ENCODE data around the gene RBM15.

The RBM15 gene, protein sequence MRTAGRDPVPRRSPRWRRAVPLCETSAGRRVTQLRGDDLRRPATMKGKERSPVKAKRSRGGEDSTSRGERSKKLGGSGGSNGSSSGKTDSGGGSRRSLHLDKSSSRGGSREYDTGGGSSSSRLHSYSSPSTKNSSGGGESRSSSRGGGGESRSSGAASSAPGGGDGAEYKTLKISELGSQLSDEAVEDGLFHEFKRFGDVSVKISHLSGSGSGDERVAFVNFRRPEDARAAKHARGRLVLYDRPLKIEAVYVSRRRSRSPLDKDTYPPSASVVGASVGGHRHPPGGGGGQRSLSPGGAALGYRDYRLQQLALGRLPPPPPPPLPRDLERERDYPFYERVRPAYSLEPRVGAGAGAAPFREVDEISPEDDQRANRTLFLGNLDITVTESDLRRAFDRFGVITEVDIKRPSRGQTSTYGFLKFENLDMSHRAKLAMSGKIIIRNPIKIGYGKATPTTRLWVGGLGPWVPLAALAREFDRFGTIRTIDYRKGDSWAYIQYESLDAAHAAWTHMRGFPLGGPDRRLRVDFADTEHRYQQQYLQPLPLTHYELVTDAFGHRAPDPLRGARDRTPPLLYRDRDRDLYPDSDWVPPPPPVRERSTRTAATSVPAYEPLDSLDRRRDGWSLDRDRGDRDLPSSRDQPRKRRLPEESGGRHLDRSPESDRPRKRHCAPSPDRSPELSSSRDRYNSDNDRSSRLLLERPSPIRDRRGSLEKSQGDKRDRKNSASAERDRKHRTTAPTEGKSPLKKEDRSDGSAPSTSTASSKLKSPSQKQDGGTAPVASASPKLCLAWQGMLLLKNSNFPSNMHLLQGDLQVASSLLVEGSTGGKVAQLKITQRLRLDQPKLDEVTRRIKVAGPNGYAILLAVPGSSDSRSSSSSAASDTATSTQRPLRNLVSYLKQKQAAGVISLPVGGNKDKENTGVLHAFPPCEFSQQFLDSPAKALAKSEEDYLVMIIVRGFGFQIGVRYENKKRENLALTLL

DNA sequence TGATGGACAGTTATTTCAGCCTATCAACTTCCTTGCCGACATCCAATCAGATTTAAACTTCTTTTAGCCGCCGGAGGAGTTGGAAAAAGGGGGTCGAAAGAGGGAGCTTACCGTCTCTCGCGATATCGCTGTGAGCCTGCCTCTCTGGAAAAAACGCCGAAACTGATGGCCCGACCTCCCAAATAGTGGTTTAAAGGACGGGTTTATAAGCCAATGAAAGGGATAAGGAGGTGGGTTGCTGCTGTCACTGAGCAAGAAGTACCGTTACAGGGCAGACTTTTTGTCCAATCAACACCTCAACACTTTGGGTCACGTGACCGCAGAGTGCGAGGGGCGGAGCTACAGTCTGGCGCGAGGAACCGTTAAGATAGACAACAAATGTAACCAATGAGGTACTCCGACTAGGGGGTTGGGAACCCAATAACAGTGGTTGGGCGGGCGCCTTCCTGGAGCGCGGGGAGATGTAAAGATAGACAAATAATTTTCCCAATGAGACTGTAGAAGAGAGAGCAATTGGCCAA lies at the start of gene RBM15:
Gene RBM15 (plus strand): TSS at position 492 of the 521 bp plus-strand sequence. CDS start 29 bp downstream, at position 521.
- peak; percentile 100 for DNase-seq

DNA sequence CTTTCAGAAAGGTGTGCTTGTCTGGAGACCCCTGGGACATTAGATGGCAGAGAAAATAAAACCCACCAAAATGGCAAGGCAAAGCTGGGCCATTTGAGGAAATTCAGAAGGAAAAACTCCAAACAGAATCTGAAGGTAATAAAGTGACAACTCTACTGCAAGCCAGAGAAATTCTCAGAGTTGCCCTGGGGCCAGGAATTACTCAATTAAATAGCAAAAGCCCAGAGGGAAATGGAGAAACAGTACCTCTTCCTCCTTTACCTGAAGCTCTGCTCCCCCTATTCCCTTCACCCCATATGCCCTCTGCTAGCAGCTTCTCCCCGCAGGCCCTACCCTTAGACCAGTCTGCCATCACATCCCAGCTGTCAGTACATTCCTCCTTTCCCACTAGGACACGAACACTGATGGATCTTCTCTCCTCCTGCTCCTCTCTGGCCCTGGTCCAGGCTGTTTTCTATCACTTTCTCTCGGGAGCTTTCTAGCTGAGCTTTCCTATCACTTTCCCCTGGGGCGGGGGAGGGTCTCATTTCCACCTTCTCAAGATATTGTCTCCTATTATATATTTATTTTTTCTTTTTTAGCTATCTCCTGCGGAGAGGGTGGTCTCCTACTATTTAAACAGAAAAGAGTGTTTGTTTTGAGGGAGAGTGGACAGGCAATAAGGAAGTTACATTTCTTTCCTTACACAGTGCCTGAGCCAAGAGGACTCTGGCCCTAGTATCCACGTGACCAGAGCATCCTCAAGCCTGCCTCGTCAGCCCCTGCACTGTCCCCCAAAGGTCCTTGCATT lies 47.7 kb upstream of the RBM15 start:
- DNase-seq = no peak

DNA sequence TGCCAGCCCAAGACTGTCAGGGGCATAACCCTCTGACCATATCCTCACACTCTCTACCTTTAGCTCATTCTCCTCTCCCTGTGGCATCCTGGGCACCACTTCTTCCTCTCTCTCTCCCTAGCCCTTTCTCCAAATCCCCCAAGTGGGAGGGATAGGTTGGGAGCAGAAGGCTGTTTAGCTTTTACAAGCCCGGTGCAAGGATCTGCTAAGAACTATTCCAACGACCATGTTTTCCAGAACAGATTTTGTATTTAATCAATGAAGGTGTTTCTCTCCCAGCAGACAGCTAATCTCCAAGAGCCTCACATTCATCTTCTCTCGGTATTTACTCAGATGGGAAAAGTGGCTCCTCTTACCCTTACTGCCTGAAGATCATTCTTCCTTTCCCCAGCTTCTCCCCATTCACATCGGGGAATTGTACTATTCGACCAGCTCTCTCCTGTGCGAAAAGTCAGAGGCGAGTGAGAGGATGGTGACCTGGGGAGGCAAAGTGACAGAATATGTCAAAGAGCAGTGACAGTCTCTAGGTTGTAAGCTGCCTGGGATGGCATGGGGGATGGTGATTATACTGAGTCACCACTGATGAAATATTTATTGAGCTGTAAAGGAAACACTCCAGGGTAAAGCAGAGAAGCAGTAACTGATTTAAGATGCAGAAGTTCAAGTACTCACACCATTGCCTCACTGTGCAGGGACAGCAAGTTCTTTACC lies 47.0 kb upstream of the RBM15 start:
- no peak for DNase-seq

DNA sequence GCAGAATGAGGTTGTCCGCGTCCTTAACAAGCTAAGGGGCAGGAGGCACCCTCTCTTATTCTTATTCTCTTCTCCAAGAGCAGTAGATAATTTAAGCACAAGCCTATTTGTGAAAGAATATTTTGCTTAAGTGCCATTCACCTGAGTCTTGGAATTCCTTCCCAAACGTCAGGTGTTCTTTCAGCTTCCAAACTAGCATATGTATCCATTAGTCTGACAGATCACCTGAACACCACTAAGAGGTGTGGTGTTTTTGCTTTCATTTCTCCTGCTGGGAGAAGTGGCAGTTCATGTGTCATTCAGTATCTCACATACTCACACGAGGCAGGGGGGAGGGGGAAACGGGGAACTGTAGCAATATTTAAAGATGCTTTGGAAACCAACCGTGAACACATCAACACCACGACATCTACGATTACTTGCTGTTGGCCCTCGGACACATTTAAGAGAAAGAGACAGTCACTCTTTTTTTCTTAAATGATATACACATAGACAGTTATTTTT lies 45.5 kb upstream of the RBM15 start:
- no peak for DNase-seq

DNA sequence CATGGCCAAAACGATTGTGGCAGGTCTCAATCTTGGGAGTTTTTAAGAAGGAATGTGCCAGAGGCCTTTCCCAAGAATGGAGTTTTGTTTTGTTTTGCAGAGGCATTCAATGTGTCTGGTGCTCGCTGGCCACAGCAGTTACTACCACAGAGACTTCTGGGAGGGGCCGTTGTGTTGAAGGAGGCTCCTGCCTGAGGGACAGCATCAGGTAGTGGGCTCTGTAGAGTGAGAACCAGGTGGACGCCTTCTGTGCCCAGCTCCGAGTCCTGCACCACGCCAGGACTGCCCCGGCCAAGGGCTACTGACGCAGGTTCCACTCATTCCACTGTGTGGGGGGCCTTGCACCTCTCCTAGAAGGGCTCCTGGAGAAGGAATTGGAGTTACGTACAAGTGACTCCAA lies 44.9 kb upstream of the RBM15 start:
- no peak for DNase-seq

DNA sequence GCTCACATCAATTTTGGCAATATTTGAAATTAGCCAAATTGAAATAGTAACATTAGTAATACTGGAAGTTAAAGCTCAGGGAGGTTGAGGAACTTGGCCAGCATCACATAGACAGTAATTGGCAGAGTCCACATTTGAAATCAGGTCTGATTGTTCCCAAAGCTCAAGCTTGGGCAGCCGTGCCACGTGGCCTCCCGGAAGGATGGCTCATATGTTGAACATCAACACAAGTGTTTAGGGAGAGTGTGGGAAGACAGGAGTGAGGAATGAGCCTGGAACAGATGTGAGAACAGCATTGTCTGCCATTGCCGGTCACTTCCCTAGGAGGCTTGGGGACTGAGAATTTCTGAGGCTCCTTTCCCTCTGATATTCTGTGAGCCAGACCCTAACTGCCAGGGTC lies 40.2 kb upstream of the RBM15 start:
- DNase-seq = no peak

DNA sequence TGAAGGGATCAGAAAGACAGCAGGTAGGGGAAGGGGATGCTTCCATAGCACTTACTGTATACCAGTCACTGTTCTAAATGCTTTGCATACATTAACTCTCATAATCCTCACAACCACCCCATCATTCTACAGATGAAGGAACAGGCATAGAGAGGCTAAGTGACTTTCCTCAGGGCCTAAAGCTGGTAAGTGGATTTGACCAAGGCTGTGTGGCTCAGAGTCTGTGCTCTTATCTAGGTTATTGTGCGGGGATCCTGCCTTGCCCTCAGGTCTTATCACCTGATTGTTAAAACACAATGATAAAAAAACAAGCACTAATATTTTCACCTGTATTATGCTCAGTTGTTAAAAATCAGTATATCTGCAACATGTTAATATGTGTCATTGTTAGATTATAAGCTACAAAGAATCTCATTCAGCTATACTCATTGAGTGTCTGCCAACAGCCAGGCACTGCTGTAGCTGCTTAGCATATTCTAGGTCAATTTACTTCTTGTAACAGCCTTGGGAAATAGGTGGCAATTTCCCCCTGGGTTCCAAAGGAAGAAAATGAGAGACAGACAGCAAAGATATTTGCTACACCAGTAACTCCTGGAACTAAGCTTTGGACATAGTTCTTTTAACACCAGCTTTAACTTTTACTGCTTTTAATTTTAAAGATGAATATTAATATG lies 38.6 kb upstream of the RBM15 start:
- DNase-seq = no peak

DNA sequence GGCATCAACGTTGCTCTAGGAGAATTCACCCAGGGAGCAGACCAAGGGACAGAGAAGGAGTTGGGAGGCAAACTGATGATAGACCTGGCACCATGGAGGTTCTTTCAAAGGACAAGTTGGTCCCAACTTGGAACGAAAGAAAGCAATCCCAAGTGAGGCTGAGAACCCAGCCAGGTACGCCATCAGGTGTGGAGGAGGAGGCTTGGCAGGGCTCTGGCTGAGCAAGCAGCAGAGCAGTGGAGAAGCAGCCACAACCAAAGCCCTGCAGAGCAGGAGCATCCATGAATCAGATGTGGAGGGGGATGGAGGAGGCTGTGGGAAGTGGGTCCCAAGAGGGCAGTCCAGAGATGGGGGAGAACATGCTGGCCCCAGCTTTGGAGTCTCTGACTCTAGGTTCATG lies 36.3 kb upstream of the RBM15 start:
- DNase-seq = no peak

DNA sequence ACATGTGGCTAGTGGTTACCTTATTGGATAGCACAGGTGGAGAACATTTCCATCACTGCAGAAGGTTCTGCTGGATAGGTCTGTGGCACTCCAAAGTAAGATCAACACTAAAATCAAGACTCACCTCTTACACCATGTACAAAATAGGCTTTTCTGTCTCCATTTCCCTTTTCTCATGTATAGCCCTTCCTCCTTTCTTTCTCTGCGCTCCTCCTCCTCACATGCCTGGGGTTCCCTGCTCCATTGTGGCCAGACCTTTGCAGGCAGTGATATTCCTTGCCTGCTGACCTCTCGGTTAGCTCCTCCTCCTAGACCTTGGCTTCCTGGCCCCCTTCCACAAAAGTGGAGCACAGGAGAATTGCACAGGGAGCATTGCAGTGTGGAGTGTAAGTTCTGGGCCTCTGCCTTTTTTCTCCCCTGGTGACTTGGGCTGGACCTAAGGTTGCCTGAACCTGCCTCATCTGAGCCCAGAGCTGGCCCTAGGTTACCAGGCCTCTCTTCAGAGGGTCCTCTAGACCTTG lies 33.2 kb upstream of the RBM15 start:
- DNase-seq = no peak

DNA sequence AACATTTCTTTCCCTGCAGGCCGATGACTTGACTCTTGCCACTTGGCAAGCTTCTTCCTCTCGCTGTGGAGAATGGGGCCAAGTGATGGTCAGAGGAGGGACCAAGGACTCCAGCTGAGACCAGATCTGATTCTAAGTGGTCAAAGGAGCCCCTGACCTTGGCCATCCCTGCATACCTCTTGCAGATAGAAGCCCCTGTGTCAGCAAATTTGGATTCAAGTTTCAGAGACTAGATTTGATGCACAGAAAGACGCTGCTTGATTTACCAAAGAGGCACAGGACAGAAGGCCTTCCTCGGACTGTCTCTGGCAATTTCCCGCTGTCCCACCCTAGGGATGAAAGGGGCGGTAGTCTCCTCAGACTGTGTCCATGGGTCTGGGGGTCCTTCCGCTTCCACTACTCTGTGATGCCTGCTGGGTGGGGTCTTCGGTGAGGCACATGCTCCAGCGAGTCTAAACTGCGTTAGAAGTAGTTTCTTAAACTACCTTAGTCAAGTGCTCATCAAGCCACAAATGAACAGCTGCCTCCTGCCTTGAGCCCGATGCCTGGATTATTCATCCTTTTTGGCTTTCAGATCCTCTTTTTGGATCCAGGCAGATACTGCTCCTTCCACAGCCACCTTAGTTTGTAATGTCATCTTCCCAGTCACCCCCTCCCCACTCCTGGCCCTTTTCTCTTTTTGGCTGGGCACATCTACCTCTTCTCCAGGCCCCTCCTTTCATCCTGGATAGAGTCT lies 31.8 kb upstream of the RBM15 start:
- no peak for DNase-seq

DNA sequence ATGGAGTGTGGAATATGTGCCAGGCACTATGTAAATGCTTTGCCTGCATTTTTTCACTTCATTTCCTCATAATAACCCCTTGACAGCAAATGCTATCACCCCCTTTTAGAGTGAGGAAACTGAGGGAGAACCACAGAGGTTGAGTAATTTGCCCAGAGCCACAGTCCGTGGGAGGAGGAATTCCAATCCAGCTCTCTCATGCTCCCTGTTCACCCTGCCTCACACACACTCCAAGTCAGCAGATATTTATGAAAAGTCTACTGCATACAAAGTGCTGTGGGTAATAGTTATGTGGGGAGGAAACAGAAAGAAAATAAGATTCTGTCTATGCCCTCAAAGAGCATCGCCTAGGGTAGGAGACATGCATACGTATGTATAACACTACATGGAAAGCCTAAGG lies 30.9 kb upstream of the RBM15 start:
- DNase-seq = no peak

DNA sequence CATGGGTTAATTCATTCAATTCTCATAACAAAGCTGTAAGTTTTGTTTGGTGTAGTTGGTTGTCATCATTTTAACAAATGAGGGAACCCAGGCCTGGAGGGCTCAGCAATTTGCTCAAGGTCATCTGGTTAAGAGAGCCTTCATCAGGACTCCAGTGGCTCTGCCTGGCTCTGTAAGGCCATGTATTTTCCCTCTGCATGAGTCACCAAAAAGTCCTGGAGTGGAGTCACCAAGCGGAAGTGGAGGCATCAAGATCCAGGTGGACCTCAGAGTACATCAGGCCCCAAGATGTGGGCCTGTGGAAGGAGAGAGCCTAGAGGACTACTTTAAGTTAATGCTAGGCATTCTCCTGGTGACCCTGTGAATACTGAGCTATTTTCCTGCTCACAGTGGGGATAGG lies 30.0 kb upstream of the RBM15 start:
- no peak for DNase-seq

DNA sequence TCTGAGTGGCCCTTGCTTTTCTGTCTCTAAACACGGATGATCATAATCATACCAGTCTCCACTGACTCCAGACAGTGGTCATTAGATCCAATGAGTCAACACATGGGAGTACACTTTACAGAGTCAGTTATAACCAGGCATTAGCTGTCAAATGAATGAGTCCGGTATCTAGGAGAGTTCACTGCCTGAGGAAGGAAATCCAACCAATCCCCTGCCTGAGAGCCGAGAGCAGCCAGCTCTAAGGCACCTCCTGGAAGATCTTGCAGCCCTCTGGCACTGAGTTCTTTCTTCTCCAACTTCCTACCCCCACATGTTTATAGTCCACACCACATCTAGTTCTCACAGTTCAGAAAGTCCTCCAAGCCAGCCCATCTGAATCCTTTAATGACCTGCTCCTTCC lies 29.4 kb upstream of the RBM15 start:
- no peak for DNase-seq

DNA sequence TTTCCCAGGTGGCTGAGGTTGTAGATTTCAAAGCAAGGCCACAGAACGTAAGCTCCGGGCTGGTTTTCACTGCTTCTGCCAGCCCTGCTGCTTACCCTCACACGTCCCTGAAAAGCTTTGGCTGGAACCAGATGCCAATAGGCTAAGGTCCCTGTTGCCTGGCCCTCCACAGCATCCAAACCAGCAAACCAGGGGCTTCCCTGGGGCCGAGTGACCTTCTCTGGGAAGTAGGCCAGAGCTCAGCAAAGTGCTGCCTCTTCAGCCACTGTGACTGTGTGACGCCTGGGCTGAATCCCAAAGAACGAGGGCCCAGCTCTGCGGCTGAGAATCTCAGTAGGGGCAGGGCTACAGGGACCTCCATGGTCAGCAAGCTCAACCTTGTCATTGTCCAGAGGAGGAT lies 28.9 kb upstream of the RBM15 start:
- no peak for DNase-seq

DNA sequence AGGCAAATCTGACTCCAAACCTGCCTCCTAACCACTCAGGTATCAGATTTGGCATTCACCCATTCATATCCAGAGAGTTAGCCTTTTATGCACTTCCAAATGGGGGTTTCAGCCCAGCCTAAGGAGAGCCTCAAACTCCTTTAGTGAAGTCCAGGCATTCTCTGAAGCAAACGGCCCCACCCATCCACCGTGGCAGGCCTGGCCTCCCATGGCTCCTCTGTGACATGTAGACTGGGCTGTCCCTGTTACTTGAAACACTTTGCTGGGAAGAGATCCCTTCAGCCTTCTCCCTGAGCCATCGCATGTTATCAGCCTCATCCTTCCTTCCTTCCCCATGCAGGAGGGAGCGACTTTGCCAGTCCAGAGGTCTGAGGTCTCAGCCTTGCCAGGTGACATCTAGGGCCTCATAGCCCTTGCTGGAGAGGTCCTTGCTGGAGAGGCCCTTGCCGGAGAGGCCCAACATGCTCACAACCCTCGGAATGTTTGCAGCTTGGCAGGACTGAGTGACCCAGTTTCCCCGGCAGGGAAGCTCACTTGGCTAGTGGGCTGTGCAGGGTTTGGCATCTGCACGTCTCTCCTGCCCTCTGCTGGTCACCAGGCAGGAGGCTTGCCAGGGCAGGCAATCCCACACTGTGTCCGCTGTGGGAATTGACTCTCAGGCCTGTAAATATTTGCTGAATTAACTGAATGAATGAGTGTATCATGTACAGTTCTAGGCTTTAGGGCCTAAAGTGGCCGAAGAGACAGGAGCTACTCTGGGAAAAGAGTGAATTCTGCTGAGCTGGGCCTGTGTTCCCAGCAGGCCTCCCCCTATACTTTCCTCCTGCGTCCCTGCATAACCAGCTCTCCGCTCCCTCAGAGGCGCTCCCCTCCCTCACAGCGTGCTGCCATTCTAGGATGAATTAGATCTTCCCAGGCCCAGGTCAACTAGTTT lies 26.7 kb upstream of the RBM15 start:
- peak; percentile 49 for DNase-seq

DNA sequence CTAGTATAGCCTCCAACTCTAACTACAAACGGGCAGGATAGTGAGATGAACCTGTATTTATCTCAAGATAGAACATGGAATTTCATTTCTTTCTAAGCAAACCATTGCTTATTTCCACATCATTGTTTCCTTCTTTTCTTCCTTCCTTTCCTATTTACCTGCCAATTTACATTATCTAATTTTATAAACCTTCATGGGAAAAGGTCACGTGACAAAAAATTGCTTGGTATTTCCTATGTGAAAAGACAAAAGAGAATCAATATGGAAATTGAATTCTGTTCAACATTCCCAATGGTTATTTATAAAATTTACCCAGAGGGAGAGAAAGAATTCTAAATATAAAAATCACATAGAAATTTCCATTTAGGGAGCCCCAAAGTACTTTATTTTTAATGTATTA lies 22.4 kb upstream of the RBM15 start:
- DNase-seq = no peak

DNA sequence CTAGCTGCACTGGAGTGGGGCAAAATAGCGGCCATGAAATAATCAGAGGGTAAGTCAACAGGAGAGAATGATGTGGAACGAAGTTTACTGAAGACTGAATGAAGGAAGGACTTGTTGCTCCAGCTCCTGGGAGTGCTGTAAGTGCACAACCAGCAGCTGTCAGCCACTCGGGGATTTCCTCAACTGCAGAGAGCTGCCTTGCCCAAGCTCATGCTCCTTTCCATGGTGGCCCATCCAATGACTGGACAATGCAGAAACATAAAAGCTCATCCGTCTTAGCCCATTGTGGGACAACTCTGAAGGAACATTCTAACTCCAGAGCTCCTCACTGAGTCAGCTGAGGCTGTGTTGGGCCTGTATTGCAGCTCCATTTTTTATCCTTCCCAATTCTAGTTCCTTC lies 21.1 kb upstream of the RBM15 start:
- DNase-seq = no peak

DNA sequence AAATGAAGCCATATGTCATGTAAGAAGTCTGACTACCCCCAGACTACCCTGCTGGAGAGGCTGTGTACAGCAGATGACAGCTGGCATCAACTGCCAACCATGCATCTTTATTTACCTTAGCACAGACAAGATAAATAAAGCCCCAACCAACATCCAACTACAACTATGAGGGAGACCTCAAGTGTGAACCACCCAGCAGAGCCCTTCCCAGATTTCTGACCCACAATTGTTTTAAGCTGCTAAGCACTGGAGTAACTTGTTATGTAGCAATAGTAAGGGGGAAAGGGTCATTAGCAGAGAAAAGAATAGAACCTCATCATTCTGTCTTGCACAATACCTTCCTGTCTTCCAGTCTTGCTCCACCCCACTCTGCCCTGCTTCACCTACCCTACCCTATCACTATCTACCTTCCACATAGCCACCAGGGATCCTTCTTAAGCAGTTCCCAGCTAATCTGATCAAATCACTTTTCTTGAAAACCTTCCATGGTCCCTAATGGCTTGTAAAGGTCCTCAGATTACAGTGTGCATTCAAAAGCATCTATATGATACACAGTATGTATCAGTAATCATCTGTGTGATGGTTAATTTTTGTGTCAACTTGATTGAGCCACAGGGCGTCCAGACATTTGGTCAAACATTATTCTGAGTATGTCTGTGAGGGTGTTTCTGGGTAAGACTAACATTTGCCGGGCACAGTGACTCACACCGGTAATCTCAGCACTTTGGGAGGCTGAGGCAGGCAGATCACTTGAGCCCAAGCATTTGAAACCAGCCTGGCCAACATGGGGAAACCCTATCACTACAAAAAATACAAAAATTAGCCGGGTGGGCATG lies 19.6 kb upstream of the RBM15 start:
- no peak for DNase-seq
